NCI-H446 (cell line): Measurements from ENCODE around the gene SEC22C.
A peak's percentile ranks its signal among the peaks of the same experiment; 100 is the strongest.

Experiments used
- DNase-seq, 2 experiments: peaks; one replicate each; lab custom pipeline; 2025; lab: John Stamatoyannopoulos, UW

The SEC22C gene

DNA sequence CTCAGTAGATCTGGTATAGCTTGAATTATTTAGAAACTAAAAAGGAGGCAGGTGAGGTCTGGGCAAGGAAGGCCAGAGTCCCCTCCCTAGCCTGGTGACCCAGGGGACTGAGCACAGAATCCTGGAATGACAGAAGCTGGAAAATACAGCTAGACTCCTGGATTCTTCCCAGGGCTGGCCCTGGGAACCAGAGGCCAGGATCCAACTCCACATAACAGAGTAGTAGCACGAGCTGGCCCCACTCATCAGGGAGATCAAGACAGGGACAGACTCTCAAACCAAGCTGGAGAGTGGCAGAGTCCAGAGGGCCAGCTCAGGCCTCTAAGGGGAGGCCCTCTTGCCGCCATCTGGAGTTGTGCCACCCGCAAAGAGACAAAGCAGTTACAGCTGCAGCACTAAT is 68.6 kb downstream of the SEC22C start:
- DNase-seq, result no peak

GRCh38 chr3:42511736-42512135 is 70.0 kb downstream of the SEC22C start:
- DNase-seq, result no peak

- no peak for DNase-seq
These were observed 70.6 kb downstream of the SEC22C start for GRCh38 chr3:42511201-42511600.

- no peak for DNase-seq
These were observed 71.4 kb downstream of the SEC22C start for GRCh38 chr3:42510325-42510724.

DNA sequence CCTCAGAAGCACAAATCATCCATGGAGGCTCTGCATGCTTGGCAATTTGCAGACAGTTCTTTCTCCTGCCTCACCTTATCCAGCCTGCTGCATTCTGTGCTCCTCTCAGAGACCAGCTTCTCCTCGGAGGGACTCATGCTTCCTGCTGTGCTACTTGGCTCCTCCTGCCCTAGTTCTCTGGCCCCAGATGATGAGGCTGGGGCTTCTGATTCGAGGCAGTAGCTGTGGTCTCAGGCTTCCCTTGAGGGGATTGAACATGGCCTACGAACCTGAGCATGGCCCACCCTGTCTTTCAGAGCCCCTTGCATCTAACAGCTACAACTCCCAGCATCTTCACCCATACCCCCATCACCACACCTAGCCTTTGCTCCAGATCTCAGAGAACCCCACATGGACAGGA is 72.7 kb downstream of the SEC22C start:
- no peak for DNase-seq

GRCh38 chr3:42508562-42508961 is 73.2 kb downstream of the SEC22C start:
- no peak for DNase-seq

- DNase-seq, result no peak
These were observed 73.9 kb downstream of the SEC22C start for GRCh38 chr3:42507761-42508335.

GRCh38 chr3:42507252-42507651 is 74.5 kb downstream of the SEC22C start:
- DNase-seq, result no peak

- DNase-seq, result no peak
These were observed 75.8 kb downstream of the SEC22C start for GRCh38 chr3:42505849-42506410.

DNA sequence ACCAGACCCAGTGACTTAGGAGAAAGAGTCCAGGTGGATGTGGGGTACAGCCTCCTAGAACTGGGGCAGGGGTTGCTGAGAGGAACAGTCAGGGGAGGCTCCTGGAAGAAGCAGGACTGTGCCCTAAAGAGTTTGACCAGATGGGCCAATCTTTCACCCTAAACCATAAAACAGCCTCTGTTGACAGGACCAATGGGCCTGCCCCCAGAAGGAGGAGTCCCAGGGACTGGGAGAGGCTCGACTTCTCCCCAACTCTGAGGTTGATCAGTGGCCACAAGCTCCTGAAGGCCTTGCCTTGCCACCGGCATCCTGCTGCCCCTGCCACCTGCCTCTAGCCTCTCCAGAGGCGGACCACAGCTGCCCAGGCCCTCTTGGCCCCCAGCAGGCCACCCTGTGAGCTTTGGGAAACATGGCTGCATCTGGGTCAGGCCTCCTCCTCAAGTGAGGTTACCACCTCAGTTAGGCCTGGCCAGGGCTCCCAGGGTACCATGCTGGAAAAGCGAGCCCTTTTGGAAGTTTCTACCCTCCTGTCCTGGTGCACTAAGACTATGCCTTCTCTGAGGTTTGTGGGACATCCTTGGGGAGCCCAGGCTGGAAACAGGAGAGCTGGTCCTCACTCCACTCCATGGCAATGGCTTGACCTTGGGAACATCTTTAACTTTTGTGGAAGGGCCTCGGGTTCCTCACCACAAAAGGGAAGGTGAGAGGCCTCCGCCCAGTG is 76.5 kb downstream of the SEC22C start:
- no peak for DNase-seq

DNA sequence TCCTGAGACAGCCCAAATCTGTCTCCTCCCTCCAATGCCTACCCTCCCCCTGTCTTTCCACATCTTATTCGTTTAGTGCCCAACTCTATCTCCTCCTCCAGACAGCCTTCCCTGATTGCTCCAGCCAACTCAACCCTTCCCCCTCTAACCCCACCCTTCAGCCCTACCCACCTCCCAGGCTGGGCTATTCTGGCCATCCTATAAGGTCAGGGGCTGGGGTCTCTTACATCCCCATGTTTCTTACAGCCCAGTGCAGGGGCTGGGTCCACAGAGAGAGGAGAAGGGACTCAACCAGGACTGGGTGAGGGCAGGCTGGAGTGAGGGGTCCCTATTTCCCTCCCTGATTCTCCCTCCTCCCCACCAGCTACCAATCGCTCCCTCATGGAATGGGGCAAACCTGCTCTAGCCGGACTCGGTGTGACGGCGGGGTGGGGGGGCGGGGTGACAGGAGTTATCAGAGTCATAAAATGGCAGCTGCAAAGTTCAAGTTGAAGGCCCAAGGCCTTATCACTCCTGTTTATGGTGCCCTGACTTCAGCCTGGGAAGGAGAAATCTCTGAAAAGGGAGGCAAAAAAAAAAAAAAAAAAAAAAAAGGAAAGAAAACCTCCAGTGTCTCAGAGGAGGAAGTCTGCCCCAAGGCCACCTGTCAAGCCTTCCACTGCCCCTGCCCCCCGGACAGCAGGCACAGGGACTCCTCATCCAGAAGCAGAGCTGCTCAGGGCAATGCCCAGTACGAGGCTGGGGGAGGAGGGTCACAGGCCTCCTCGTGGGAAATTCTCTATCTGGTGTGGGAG is 77.2 kb downstream of the SEC22C start:
- DNase-seq, result no peak

DNA sequence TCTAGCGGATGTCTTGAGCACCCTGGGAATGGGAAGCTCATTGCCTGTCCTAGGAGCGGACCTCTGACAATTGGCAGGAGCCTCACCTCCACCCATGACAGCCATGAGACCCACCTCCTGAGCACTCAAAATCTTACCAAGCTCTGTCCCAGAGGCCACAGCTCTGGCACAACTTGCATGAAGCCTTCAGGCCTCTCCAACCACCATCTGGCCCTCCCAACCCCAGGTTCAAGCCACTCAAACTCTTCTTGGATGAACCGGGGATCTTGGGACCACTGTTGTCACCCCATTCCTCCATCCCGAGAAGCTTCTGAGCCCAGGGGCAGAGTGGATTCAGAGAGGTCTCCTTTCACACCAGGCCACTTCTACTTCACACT is 77.8 kb downstream of the SEC22C start:
- no peak for DNase-seq

- no peak for DNase-seq
These were observed 78.4 kb downstream of the SEC22C start for GRCh38 chr3:42503251-42503924.

- peak in 1 of 2 experiments; percentile 44 for DNase-seq
These were observed 79.1 kb downstream of the SEC22C start, which contains the start of gene VIPR1 for GRCh38 chr3:42502429-42503250. Gene VIPR1, plus strand, starts transcription at chr3:42502643. Its CDS starts 93 bp downstream, at chr3:42502736.

DNA sequence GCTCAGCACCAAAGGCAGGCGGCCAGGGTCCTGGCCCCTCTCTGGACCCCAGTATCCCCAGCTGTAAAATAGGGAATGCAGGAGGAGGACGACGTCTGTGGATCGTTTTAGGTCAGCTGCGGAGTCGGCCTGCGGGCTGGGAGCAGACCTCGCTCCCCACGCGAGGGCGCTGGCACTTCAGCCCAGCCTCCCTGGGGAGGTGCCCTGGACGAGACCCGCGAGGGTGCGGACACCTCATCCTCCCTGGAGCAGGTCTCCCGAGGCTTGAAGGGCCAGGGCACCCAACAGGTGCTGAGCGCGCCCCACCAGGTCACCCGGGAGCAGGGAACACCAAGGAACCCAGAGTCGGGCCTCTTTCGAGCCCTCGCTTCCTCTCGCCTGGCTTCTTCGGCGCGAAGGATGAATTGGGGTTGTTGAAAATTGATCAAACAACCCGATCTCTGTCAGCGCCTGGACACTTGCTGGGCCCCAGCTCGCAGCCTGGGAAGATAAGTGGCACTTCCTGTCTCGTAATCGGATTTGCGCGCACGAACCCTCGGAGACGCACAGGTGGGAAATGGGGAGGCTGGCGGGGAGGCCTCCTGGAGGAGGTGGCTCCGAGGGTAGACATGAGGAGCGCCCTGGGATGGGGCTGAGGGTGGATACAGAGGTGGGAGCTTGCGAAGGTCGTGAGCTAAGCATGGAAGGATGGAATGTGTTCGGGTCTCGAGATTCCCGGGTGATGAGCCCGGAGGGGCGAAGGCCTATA is 79.9 kb downstream of the SEC22C start:
- DNase-seq, result no peak

- no peak for DNase-seq
These were observed 80.5 kb downstream of the SEC22C start for GRCh38 chr3:42501321-42501680.

DNA sequence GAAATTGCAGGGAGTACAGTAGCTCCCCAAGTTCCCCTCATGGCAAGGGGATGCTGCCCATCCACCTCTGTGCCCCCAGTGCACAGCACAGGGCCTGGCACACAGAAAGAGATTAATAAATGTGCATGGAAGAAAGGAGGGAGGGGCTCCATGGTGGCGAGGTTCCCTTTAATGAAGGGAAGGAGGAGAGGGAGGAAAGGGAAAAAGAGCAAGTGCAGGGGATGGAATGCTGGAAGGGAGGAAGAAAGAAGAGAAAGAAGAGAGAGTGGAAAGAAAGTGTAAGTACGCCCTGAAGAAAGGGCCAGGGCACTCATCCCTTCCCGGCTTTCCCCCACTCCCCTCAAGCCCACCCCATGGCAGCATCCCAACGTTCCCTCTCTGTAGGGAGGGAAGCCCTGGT is 80.9 kb downstream of the SEC22C start:
- DNase-seq, result no peak

- DNase-seq, result no peak
These were observed 81.7 kb downstream of the SEC22C start for GRCh38 chr3:42500091-42500490.

DNA sequence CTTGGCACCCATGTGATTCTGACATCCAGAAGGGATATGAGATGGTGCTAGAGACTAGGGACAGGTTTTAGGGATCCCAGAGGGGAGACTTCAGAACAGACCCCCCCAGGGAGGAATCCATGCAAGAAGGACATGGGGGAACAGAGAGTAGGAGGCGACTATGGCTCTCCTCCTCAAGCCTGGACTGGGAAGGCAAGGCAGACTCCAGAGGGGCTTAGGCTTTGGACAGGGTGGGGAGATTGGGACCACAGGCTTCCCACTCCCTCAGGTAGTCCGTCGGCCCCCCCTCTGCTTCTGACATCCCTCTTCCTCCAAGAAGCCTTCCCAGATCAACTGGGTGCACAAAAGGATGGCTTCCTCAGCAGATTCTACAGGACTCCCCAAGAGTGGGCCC is 82.3 kb downstream of the SEC22C start:
- DNase-seq, result no peak

DNA sequence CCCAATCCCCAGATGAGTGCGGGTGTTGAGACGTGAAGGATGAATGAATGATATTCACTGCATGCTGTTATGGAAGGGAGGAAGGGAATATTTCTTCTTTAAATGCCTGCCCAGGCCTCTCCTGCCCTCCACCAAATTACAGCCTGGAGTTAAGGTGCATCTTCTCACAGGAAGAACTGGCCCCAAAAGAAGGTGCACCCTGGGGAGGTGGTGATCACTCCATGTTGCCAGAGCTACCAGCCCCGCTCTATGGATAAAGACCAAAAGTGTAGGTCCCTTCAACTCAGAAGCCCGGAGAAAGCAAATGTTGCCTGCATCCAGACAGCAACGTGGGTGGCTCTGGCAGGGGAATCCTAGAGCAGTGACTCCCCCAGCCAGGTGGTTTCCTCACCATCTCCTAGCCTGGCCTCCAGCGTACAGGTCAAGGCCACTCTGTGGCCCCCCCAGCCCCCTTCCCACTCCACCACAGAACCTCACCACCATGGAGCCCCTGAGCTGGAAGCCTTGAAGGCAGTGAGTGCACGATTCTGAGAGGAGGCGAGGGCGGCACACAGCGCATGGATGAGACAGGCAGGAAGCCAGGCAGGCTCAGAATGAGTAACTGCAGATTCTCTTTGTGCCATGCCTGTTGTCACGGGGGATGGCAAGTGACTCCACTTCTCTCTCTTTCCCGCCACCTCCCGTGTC is 82.8 kb downstream of the SEC22C start:
- no peak for DNase-seq
